CD4-positive, alpha-beta T cell (primary cell): ENCODE data around the gene LVRN. TPM values are rescaled to one million over a fixed set of nuclear protein-coding genes. Genes with fewer than 3 reads are reported as not detected.
"Not testable (repeated sequence)": the region's sequence is repeated elsewhere in the genome, so short reads cannot be mapped to it uniquely, and the experiment has no call there.

Experiments
- ATAC-seq: fragments of 200-7000 bp; cut with Tn5 transposase; one replicate; pipeline ENCODE4 v1.10.0; 2022; ENCODE audit warnings: mild to moderate bottlenecking; ENCODE audit not compliant: poor library complexity
- CTCF ChIA-PET: fragments of 350-600 bp; sonication (Branson Sonifier 250); formaldehyde crosslinking; loops from one replicate; lab custom pipeline; 2021; ENCODE audit warnings: antibody characterized with exemption, inconsistent platforms; lab: Charles Lee
- POLR2A ChIA-PET: fragments of 350-600 bp; sonication (Branson Sonifier 250); formaldehyde crosslinking; loops from one replicate; lab custom pipeline; 2021; ENCODE audit warnings: antibody characterized with exemption, inconsistent platforms; lab: Charles Lee
- DNase-seq, 14 experiments: peaks; one replicate each; pipeline ENCODE4 v3.0.0-alpha.2; 2013 to 2020; ENCODE audit warnings: mixed read lengths in 2 of 14
- H3K27ac ChIP-seq, 2 donors: one replicate each; pipeline versions ENCODE4 v1.5.1 to v1.7.0; 2013; ENCODE audit warnings: low read length in 2 of 2, low read depth in 1 of 2, mild to moderate bottlenecking in 1 of 2
- H3K27me3 ChIP-seq, 2 experiments: 1 replicate in 1 of 2; 2 replicates in 1 of 2; pipeline versions ENCODE4 v1.6.1 to v1.7.0; 2013; ENCODE audit warnings: low read length in 2 of 2, control low read depth in 1 of 2, mild to moderate bottlenecking in 1 of 2, moderate library complexity in 1 of 2; ENCODE audit not compliant: insufficient read depth in 2 of 2, control insufficient read depth in 1 of 2
- H3K36me3 ChIP-seq: one replicate; pipeline ENCODE4 v1.6.1; 2013; ENCODE audit warnings: low read length, control low read depth; ENCODE audit not compliant: insufficient read depth
- H3K4me1 ChIP-seq: one replicate; pipeline ENCODE4 v1.6.1; 2013; ENCODE audit warnings: low read length, control low read depth; ENCODE audit not compliant: insufficient read depth
- H3K4me3 ChIP-seq: one replicate; pipeline ENCODE4 v1.5.1; 2013; ENCODE audit warnings: mild to moderate bottlenecking, low read length, moderate library complexity
- H3K9me3 ChIP-seq, 2 experiments: 1 replicate in 1 of 2; 2 replicates in 1 of 2; pipeline versions ENCODE4 v1.6.1 to v1.7.0; 2013; ENCODE audit warnings: low read length in 2 of 2, mild to moderate bottlenecking in 2 of 2, control low read depth in 1 of 2, moderate library complexity in 1 of 2; ENCODE audit not compliant: control insufficient read depth in 1 of 2, insufficient read depth in 1 of 2
- H3K27ac Mint-ChIP-seq: one replicate; pipeline ENCODE4 v1.8.0; 2020; ENCODE audit warnings: mixed read lengths
- H3K27me3 Mint-ChIP-seq: one replicate; pipeline ENCODE4 v1.8.0; 2021; ENCODE audit warnings: mixed read lengths
- H3K36me3 Mint-ChIP-seq: one replicate; pipeline ENCODE4 v1.8.0; 2021; ENCODE audit warnings: low read depth, mixed read lengths
- H3K4me1 Mint-ChIP-seq: one replicate; pipeline ENCODE4 v1.8.0; 2021; ENCODE audit warnings: low read depth, mixed read lengths
- H3K4me3 Mint-ChIP-seq: one replicate; pipeline ENCODE4 v1.8.0; 2020; ENCODE audit warnings: mild to moderate bottlenecking, mixed read lengths
- H3K9me3 Mint-ChIP-seq: one replicate; pipeline ENCODE4 v1.8.0; 2020; ENCODE audit warnings: mixed read lengths
- CTCF ChIP-seq: fragments of 200-600 bp; IDR thresholded peaks from one replicate; pipeline ENCODE4 v1.8.0; 2022; ENCODE audit warnings: antibody characterized with exemption, mild to moderate bottlenecking
- intact Hi-C, 2 experiments: fragments of 100-400 bp; cut with DNase I in 1 of 2; cut with micrococcal nuclease in 1 of 2; formaldehyde crosslinking; loops; one replicate each; pipeline versions ENCODE4 v1.15.1 to v1.9.0; 2023 to 2025; cut with DNase I, micrococcal nuclease
- polyA plus RNA-seq, 2 donors: library from polyadenylated mRNA; unstranded; fragments of 120-200 nt; gene quantifications; one replicate each; pipeline ENCODE4 v1.2.1, GENCODE V29; 2013
- total RNA-seq, 174 experiments: library from RNA in 2 of 174; stranded (reverse) in 2 of 174; gene quantifications; one replicate each; pipeline ENCODE4 v1.2.3 and lab custom pipeline; 2021 to 2026

LVRN gene
- under 1 TPM in 1 of 2 experiments, not detected in 1; 0.17 TPM for total RNA-seq
- 0.01 TPM for polyA plus RNA-seq (2013, experiment 1 of 2)
- 0.11 TPM for polyA plus RNA-seq (2013, experiment 2 of 2)
- 0 to 0.33 (median 0.04) reads per million in 172 experiments for total RNA-seq (lab: John Stamatoyannopoulos, UW)

- ChIA-PET POLR2A (no interaction called here), CTCF (no interaction called here)
- Histone ChIP-seq H3K36me3 (no peaks in the 10 kb centered on the region), H3K27ac (no peak within 1 kb of the TSS), H3K27me3 (peaks cover 40 to 68% of the 10 kb centered on the region in 2 experiments), H3K9me3 (peaks cover 0 to 18% of the 10 kb centered on the region in 2 experiments), H3K4me1 (peaks cover 18% of the 10 kb centered on the region), H3K4me3 (no peak within 1 kb of the TSS)
- no peaks in the 10 kb centered on the region for H3K9me3 Mint-ChIP-seq
- peaks cover 32% of the 10 kb centered on the region for H3K27me3 Mint-ChIP-seq
- no peak for TF ChIP-seq CTCF
- H3K36me3 Mint-ChIP-seq, result no peaks in the 10 kb centered on the region
- no peak for DNase-seq
- intact Hi-C loops, result no loop called here
- H3K4me1 Mint-ChIP-seq, result peaks cover 10% of the 10 kb centered on the region
- H3K27ac Mint-ChIP-seq, result no peak within 1 kb of the TSS
- no peak within 1 kb of the TSS for H3K4me3 Mint-ChIP-seq
- no peak for ATAC-seq
These were observed at the start of gene LVRN for GRCh38 chr5:115962239-115962564. TSS of gene LVRN (plus strand) at chr5:115962475. CDS start at chr5:115962618, 143 bp downstream.

GRCh38 chr5:115913623-115914400 is 48.5 kb upstream of the LVRN start:
- H3K27ac ChIP-seq, H3K9me3 Mint-ChIP-seq, H3K9me3 ChIP-seq, H3K4me1 Mint-ChIP-seq, H3K36me3 Mint-ChIP-seq, H3K4me3 Mint-ChIP-seq, H3K27ac Mint-ChIP-seq, H3K4me3 ChIP-seq, H3K4me1 ChIP-seq, ATAC-seq, H3K27me3 ChIP-seq, H3K27me3 Mint-ChIP-seq, POLR2A ChIA-PET, DNase-seq, H3K36me3 ChIP-seq, intact Hi-C loops: not testable (repeated sequence)
- CTCF ChIA-PET, result interaction anchor here (0.7 kb wide), 1 partner anchor 93 kb away, joined by 3 read pairs; no protein-coding TSS in a partner anchor

- DNase-seq, result no peak
- no peak overlapping the region for H3K27ac Mint-ChIP-seq
- Histone ChIP-seq H3K27me3 (no peaks in the 10 kb centered on the region), H3K4me1 (no peaks in the 10 kb centered on the region), H3K4me3 (no peak overlapping the region), H3K27ac (no peak overlapping the region), H3K36me3 (no peaks in the 10 kb centered on the region), H3K9me3 (no peaks in the 10 kb centered on the region)
- H3K27me3 Mint-ChIP-seq, result no peaks in the 10 kb centered on the region
- POLR2A ChIA-PET, result no interaction called here
- no peak for TF ChIP-seq CTCF
- no peak for ATAC-seq
- intact Hi-C loops, result no loop called here
- H3K4me3 Mint-ChIP-seq, result no peak overlapping the region
- no peaks in the 10 kb centered on the region for H3K4me1 Mint-ChIP-seq
- no peaks in the 10 kb centered on the region for H3K9me3 Mint-ChIP-seq
- H3K36me3 Mint-ChIP-seq, result peaks cover 4% of the 10 kb centered on the region
- CTCF ChIA-PET, result no interaction called here
These were observed 42.0 kb upstream of the LVRN start for GRCh38 chr5:115920171-115920725.

GRCh38 chr5:115928578-115929407 is 33.5 kb upstream of the LVRN start:
- H3K27me3 Mint-ChIP-seq, H3K27ac Mint-ChIP-seq, POLR2A ChIA-PET: not testable (repeated sequence)

GRCh38 chr5:115930171-115930570 is 32.1 kb upstream of the LVRN start:
- intact Hi-C loops, H3K4me3 ChIP-seq, H3K27me3 Mint-ChIP-seq, H3K36me3 Mint-ChIP-seq, H3K27me3 ChIP-seq, H3K4me1 Mint-ChIP-seq, H3K36me3 ChIP-seq, POLR2A ChIA-PET, H3K4me1 ChIP-seq, DNase-seq, H3K9me3 Mint-ChIP-seq, H3K27ac ChIP-seq, ATAC-seq, H3K9me3 ChIP-seq, CTCF ChIA-PET, H3K4me3 Mint-ChIP-seq, H3K27ac Mint-ChIP-seq: not testable (repeated sequence)

More at GRCh38 chr5:115928578-115929407, 33.5 kb upstream of the LVRN start:
- intact Hi-C loops, H3K4me3 Mint-ChIP-seq, CTCF ChIA-PET, H3K27me3 ChIP-seq, DNase-seq, H3K4me1 ChIP-seq, H3K9me3 ChIP-seq, H3K27ac ChIP-seq, H3K4me1 Mint-ChIP-seq, ATAC-seq, H3K36me3 ChIP-seq, H3K36me3 Mint-ChIP-seq, H3K9me3 Mint-ChIP-seq, H3K4me3 ChIP-seq: not testable (repeated sequence)
